Stimulated activated CD8-positive, alpha-beta memory T cell treated with anti-CD3 and anti-CD28 coated beads, Interleukin-12 subunit alpha, Interleukin-12 subunit beta, amount 100 ng/mL, for 24 hours (primary cell): ENCODE measurements around the gene JAG1.

Experiments
- DNase-seq: peaks from one replicate; pipeline ENCODE4 v3.0.0-alpha.2; 2020; ENCODE audit errors: extremely low read depth

The JAG1 gene

DNA sequence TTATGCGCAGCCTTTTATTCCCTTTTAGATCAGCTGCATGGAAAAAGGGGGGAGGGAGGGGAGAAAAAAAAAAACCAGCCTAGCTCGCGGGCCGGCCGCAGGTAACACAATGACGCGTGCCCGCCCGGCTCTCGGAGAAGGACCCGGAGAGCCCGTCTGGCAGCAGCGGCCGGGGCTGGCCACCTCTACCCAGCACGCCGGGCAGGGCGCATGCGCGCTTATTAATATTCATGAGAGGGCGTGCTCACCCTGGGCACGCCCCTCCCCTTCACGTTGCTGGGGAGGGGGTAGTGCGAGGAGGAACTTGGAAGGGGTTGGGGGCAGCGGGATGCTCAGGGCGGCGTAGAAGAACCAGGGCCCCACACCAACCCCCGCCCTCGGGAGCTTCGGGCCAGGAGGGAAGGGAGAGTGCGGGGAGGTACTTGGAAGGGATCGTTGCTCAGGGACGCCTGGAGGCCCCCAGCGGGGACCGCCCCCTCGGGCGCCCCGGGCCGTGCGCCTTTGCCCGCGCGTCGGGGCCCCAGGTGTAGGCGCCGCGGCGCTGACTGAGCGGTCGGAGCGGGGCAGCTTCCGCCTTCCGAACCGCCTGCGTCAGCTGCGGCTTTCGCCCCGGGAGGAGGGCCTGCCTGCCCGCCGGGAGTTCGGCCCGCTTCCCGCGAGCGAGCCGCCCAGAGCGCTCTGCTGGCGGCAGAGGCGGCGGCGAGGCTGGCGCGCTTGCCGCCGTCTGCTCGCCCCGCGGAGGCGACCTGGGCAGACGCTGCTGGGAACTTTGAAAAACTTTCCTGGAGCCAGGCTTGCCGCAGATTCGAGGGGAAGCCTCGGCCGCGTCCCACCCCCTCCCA is at the start of gene JAG1:
JAG1 (minus strand) TSS at position 158 of the 842 bp plus-strand sequence. CDS start 469 bp downstream, outside the sequence.
- DNase-seq = no peak

DNA sequence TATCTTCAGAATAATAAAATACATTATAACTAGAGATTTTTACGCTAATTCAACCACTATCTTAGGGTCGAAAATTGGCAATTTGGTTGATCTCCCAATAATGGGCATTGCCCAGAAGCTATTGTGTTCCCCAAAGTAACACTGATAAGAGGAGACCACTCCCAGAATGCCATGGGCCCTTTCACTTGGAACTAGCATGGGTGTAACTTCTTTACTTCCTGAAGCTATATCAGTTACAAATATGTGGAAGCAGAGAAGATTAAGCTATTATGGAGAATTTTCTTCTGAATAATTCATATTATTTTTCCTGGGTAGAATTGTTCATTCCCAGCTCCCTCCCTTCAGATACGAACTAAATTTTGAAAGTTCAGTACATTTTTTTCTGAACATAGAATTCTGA is 48.2 kb upstream of the JAG1 start:
- DNase-seq = no peak

DNA sequence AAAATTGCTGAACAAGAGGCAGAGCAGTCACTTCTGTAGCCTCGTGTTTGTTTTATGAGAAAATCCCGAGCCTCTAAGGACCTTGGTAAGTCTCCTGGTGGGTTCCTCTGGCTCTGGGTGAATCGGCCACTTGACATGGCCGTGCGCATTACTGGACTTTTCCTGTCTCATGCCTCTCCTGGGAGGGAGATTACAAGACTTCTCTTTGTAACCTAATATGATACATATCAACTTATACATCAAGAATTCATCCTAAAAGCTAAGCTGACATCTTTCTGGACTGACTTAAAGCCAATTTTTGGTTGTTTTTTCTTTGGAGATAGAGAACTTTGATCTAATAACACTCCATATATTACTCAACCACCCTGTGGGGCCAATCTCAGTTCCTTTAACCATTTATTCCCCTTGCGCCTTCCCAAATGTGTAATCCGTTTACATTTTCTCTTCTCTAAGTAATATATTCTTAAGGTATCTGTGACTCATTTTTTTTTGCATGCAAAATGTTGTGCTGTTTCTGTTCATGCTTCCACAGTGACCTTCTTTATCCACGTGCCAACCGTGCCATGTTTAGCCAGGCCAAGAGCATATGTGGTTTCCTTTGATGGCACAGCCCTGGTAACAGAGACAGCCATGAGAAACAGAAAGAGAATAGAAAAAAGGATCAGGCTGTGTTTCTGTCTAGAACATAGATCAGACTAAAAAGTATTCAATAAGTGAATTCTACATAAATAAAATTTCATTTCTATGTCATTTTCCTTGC is 47.5 kb upstream of the JAG1 start:
- no peak for DNase-seq

DNA sequence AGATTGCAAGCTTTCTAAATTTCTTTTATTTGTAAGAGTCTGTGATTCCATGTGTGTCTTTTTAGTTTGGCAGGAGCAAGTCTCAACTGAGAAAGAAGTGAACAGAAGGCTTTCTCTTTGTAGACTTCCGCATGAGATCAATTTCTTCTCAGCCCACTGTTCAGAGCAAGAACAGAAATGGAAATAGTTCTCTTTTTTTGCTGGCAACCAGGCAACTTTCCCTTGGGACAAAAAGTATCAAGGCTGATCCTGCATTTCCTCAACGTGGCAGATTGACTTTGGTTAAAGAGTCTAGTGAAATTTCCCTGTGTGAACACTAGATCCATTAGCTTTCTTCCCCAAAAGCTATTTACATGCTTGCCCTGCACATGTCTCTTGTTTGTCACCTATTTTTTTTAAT is 46.8 kb upstream of the JAG1 start:
- DNase-seq = no peak

DNA sequence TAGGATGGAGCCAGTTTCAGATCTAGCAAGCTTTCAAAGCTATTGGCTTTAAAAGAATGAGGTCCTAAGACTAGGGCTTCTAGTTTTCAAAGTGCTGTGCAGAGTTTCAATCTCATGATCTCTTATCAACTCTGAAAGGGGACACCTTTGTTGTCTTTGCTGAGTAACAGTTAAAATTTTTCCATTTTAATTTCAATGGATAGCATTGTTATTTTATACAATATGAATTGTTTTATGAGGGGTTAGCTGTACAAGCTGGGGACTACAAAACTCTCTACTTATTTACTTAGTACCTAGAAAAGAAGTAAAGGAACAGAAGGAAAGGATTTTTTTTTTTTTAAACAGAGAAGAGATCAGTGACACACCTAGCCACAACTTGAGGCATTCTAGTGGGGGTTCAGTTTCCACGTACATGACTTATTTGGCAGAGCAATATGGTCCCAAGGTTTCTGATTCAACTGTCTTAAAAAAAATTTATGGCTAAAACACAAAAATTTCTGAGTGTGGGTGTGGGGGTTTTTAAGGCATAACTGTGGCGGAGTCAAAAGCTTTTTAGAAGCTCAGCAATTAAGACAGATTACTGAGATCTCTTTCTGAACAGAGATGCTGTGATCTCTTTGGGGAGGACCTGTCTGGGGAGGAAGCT is 46.1 kb upstream of the JAG1 start:
- no peak for DNase-seq

DNA sequence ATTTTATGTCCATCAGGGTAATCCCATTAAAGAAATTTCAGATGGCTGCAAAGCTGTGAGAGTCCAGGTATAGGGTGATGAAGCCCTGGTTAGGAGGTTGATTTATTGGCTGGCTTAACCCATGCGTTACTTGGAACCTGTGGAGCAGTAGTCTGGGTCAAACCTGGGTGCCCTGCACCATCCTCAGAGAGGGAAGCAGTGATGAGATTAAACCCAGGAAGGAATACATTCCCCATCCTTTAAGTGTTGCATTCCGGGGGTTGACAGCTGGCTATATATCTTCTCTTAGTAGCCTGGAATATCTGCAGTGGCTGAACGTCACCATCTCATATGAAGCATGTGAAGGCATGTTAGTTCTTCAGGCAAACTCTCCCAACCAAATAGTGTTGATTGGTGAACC is 44.9 kb upstream of the JAG1 start:
- no peak for DNase-seq

DNA sequence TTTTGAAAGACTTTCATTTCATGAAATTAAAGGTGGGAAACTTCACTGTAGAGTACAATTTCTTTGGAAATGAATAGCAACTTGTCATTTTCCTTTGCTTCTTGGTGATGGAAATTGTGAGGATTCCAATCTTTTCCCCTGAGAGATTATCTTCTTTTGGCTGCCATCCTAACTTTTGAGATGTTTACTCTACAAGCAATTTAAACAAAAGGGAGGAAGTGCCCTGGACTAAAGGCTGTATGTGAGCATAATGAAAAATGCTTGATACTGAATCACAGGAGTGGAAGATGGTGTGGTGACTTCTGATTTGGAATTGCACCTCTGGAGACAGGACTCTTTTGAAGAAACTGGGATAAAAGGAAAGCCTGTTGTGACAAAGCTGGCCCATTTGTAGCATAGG is 43.1 kb upstream of the JAG1 start:
- no peak for DNase-seq

DNA sequence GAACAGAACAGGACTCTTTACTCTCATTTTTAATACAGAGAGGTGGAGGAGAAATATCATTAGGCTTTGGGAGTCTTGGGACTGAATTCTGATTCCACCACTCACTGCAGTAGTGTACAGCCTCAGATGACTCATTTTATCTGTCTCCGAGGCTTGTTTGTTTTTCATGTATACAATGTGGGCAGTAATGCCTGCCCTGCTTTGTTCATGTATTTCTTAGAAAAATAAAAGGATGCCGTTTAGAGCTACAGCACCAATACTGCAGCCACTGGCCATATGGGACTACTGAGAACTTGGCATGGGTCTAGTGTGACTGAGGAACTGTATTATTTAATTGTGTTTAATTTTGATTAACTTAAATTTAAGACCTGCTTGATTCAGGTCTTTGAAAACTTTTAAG is 41.2 kb upstream of the JAG1 start:
- no peak for DNase-seq

DNA sequence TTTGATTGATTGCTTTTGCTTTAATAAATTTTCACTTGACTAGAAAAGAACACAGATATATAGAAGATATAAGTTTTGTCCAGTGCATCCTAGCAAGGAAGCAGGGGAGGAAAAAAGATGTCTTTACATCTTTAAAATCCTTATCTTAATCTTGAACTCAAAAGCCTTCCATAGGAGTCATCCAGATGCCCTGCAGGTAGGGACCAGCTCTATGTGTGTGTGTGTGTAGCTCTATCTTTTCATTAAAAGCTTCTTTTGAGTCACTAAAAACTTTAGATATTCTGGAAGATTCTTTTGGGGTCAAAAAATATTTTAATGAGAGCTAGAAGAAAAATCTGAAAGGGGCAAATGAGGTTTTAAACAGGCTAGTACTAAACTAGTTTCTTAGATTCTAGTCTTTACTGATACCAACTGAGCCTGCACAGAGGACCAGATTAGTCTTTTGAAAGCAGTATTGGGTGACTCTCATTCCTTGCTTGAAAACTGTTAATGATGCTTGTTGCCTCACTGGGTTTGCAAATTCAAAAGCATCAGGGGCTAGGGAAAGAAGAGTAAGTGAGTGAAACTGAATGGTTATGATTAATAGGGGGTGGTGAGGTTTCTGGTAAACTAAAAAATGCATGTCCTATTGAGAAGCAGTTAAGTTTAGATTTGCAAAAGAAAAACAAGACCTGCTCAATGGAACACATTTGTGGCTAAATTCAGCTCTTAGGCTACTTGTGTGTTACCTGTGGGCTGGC is 40.6 kb upstream of the JAG1 start:
- DNase-seq = no peak

DNA sequence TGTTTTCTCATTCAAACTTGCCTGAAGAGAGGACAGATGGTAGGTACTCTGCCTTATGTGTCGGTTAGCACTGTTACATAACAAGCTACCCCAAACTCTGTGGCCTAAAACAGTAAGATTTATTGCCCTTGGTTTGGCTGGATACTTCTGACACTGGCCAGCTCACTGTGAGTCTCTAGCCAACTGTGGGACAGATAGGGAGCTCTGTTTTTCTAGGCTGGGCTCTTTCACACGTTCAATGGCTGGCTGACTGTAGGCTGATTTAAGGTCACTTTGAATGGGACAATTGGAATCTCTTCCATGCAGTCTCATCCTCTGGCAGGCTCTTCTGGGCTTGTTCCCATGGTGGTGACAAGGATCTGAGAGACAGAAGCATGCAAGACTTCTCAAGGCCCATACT is 39.4 kb upstream of the JAG1 start:
- no peak for DNase-seq

DNA sequence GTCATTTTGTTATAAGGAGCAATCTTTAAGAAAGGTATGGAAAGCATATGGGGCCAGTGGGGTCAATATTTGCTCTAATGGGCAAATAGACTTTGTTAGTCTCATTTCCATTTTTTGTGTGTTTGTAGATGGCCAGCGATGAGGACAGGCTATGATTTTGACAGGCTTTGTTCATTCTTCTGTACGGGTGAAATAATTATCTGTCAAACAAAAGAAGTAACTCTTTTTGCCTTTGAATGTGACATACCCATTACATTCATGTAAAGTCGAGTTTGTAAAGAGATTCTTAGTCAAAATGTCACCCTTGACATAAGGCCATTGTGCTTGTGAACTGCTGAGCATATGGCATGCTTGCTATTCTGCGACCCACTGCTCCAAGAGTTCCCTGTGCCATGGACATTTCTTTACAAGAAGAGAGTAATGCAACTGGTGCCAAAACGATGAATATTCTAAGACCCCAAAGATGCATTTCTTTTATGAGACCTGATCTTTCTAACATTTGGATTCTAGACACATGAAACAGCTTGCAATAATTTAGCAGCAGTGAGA is 38.2 kb upstream of the JAG1 start:
- no peak for DNase-seq

DNA sequence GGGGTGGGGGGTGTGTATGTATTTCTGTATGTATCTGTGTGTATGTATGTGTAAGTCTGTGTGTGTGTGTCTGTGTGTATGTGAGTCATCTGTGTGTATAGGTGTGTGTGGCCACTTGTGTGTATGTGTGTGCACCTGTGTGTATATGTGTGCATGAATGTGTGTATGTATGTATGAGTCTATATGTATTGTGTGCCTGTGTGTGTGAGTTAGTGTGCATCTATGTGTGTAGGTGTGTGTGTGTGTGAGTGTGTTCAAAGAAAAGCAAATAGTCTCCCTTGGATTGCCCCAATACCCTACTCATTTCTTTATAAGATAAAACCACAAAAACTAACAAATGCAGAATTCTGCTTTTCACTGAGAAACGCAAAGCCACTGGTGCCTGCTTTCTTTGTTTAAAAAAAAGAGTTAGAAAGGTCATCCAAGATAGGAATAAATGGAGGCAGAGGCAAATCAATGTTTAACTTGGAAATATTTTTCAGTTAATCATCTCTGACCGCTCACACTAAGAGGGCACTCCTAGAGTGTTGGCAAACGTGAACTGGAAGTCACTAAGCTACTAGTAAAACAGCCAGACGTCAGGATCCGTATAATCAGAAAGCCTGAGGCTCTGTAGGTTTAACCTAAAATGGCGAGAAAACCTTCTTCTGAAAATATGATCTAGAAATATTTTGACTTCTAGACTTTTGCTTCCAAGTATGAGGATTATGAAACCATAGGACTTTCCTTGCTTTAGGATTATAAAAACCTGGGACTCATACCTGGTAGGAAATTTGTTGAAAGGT is 37.4 kb upstream of the JAG1 start:
- DNase-seq = no peak

DNA sequence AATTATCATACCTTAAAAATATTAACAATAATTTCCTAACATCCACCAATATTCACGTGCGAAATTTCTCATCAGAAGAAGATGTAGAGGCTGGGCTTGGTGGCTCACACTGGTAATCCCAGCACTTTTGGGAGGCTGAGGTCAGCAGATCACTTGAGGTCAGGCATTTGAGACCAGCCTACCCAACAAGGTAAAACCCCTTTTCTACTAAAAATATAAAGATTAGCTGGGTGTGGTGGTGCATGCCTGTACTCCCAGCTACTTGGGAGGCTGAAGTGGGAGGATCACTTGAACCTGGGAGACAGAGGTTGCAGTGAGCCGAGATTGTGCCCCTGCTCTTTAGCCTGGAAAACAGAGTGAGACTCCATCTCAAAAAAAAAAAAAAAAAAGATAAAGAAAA is 36.1 kb upstream of the JAG1 start:
- DNase-seq = no peak

DNA sequence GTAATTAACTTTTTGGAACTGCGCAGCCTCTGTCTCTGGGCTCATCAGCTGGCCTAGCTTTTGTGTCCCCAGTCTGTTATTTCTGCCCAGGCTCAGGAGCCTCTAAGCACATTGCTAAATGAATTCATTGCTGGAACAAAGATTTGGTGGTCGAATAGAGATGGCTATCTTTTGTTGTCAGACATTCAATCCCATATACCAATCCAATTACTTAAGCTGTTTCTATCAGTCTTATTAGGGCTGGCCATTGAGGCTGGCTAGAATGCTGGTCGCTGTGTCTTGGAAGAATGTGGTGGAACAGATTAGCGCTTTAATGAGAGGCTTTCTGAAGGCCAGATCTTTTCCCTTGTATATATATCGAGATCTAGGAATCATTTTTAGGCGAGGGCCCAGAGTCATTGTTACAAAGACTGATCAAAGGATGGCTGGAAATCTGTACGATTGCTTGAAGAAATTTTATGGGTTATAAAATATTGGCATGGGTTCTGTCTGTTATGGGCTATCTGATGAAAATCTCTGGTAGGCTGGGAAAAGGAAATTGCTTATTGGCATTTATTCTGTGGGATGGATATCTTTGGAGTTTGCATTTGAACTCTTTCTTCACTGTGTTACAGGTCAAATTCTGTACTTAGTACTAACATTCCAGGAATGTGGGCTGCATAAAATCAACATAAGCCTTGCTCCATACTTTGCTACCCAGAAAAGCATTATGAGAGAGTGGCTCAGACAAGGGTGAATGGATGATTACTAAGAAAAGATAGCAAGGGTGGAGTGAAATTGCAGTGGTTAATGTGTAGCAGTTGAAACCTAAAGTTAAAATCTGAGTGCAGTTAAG is 34.8 kb upstream of the JAG1 start:
- DNase-seq = no peak

DNA sequence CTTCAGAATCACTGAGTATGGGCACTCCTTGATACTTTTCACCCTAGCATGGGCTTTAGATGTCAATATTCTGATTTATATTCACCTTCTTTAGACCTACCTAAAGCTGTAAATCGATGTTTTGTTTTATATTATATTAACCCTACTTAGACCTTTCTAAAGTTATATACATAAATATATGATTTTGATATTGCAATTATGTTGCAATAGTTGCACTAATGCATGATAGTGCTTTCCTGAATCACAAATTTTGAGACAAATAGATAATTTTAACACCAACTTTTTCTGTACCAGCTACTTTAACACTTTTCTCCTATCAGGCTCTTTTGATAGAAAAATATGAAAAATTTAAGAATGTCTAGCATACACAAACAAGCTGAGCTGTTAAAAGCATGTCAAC is 34.0 kb upstream of the JAG1 start:
- no peak for DNase-seq

DNA sequence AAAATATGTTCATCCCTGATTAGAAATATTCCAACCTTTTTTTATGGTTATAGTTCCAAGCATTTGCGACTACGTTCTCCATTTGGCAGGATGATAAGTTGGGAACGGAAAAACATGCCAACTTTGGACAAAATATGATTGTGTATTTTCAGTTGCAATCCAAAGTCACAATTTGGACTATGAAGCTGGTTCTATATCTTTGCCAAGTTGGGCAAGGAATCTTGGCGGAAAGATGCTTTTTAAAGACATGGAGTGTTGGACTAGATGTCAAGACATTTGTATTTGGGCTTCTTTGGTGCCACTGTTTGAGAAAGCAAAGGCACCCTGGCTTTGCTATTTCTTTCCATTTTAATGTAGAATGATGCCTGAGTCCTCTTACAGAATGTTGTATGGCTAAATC is 33.3 kb upstream of the JAG1 start:
- DNase-seq = no peak

DNA sequence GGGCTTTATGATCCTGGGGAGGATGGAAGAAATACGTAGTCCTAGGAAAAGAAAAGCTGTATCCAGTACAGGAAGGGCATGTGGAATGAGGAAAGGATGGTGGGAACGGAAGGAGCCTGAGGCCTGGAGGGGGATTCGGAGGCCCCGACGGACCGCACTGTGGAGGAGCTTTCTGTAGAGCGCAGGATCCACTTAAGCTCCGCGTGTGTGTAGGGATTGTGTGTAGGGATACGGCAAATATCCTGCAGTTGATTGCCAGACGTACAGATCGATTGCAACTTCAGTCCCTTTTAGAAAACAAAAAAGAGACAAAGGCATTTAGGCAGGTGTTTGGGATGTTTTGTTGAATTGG is 32.6 kb upstream of the JAG1 start:
- DNase-seq = no peak

DNA sequence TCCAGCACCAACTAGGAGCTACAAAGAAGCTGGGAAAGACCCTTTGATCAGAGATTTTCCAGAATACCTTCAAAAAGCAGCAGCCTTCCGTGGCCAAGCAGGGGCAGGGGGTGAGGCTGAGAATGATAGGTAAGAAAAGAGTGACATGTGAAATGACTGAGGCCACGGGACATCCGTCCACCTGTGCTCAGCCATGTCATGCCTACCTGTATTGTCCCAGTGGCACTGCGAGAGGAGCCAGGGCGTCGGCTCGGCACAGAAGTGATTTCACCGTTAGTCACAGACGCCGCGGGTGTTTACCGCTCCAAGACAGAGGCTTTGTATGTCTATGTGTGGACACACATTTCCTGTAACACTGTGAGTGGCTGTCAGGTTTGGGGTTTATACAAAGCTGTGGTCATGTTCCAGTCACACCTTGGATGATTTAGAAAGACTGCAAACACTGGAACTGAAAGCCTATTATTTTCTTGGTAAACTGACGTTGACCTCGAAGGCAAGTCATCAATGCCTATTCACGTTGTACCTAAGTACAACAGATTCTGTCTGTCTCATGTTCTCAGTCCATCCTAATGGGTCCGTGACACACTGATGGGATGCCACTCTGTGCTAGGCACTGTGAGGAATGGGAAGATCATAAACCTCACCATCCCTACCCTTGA is 32.1 kb upstream of the JAG1 start:
- no peak for DNase-seq

DNA sequence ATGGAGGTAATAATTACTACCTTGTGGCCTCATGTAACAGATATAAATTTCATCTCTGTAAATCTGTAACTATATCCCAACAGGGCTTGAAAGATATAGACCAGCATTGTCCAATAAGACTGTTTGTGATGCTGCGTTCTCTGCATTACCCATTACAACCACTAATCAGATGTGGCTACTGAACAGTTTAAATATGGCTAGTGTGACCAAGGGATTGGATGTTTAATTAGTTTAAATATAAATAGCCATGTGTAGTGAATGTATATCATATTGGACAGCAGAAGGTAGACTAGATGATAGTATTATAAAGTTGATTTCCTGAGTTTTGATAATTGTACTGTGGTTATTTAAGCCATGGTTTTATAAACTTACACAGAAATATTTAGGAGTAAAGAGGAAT is 27.8 kb upstream of the JAG1 start:
- no peak for DNase-seq

DNA sequence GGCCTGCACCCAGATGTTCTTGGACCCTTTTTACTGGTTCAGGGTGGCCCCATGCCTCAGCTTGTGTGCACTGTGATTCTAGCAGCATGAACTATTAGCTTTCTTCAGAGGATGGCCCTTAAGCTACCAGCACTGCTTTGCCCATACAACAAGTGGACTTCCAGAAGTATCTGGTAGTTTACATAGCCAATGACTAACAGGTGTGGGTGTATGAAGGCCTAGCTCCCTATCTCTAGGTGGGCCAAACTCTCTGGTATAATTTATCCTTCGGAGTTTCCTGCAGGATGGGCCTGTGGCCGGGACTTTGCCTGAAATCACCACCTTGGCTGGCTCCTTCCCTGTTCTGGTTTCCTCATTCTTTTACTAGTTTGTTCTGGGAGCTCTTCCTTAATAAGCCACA is 26.1 kb upstream of the JAG1 start:
- no peak for DNase-seq
